Measurements from ENCODE around the gene PROP1. TPM values are rescaled to one million over a fixed set of nuclear protein-coding genes. Genes with fewer than 3 reads are reported as not detected.
"Not testable (repeated sequence)": the region's sequence is repeated elsewhere in the genome, so short reads cannot be mapped to it uniquely, and the experiment has no call there.

PROP1 gene
- total RNA-seq, result not detected

GRCh38 chr5:177995691-177996595 lies at the start of gene PROP1:
Gene PROP1, minus strand, starts transcription at chr5:177996242. Its CDS starts 309 bp downstream, at chr5:177995933.
- H3K27me3 ChIP-seq, result no peaks in the 10 kb centered on the region
- intact Hi-C loops (cut with DNase I), result no loop called here

GRCh38 chr5:178019379-178020030 lies 23.5 kb upstream of the PROP1 start:
- DNase-seq; H3K27me3 ChIP-seq; H3K27ac ChIP-seq; H3K36me3 ChIP-seq; H3K9ac ChIP-seq (ENCODE audit: low read depth in 2 of 2, low read length in 2 of 2); H3K9me3 ChIP-seq; H3K4me3 ChIP-seq; H3K4me1 ChIP-seq; intact Hi-C loops (cut with DNase I): not testable (repeated sequence)

More at GRCh38 chr5:177995691-177996595, at the start of gene PROP1:
- H3K4me1 ChIP-seq, result no peaks in the 10 kb centered on the region
- H3K36me3 ChIP-seq, result no peaks in the 10 kb centered on the region
- H3K27ac ChIP-seq, result no peak within 1 kb of the TSS
- H3K9ac ChIP-seq (ENCODE audit: low read depth in 2 of 2, low read length in 2 of 2), result no peak within 1 kb of the TSS
- no peak for TF ChIP-seq CTCF (IDR thresholded peaks at IDR 0.05)
- H3K4me3 ChIP-seq, result no peak within 1 kb of the TSS
- DNase-seq, result no peak
- H3K9me3 ChIP-seq, result no peaks in the 10 kb centered on the region

GRCh38 chr5:178012758-178013157 lies 16.7 kb upstream of the PROP1 start:
- H3K4me3 ChIP-seq; H3K36me3 ChIP-seq; H3K4me1 ChIP-seq; intact Hi-C loops (cut with DNase I); DNase-seq; H3K9me3 ChIP-seq; H3K27ac ChIP-seq; H3K9ac ChIP-seq (ENCODE audit: low read depth in 2 of 2, low read length in 2 of 2); H3K27me3 ChIP-seq: not testable (repeated sequence)

- H3K27me3 ChIP-seq; DNase-seq; H3K9ac ChIP-seq (ENCODE audit: low read depth in 2 of 2, low read length in 2 of 2); H3K4me1 ChIP-seq; intact Hi-C loops (cut with DNase I); H3K27ac ChIP-seq; H3K36me3 ChIP-seq; H3K9me3 ChIP-seq; H3K4me3 ChIP-seq: not testable (repeated sequence)
Observed at GRCh38 chr5:178011816-178012554, 15.9 kb upstream of the PROP1 start.

GRCh38 chr5:178007272-178007671 lies 11.2 kb upstream of the PROP1 start:
- not testable (repeated sequence) for H3K4me3 ChIP-seq, DNase-seq

GRCh38 chr5:178006536-178007231 lies 10.6 kb upstream of the PROP1 start:
- intact Hi-C loops (cut with DNase I); H3K36me3 ChIP-seq; H3K27ac ChIP-seq; H3K4me1 ChIP-seq; H3K9ac ChIP-seq (ENCODE audit: low read depth in 2 of 2, low read length in 2 of 2); H3K9me3 ChIP-seq; DNase-seq; H3K27me3 ChIP-seq: not testable (repeated sequence)
- peak overlapping the region; percentile 33 for H3K4me3 ChIP-seq

More at GRCh38 chr5:178007272-178007671, 11.2 kb upstream of the PROP1 start:
- H3K9ac ChIP-seq (ENCODE audit: low read depth in 2 of 2, low read length in 2 of 2); H3K27ac ChIP-seq; intact Hi-C loops (cut with DNase I); H3K27me3 ChIP-seq; H3K4me1 ChIP-seq; H3K9me3 ChIP-seq; H3K36me3 ChIP-seq: not testable (repeated sequence)

GRCh38 chr5:178006181-178006535 lies 10.1 kb upstream of the PROP1 start:
- DNase-seq; H3K4me1 ChIP-seq; H3K9ac ChIP-seq (ENCODE audit: low read depth in 2 of 2, low read length in 2 of 2); intact Hi-C loops (cut with DNase I); H3K27ac ChIP-seq; H3K9me3 ChIP-seq; H3K4me3 ChIP-seq; H3K27me3 ChIP-seq; H3K36me3 ChIP-seq: not testable (repeated sequence)

GRCh38 chr5:177997846-177998245 lies 1.8 kb upstream of the PROP1 start:
- no peaks in the 10 kb centered on the region for H3K36me3 ChIP-seq
- intact Hi-C loops (cut with DNase I), result no loop called here
- no peaks in the 10 kb centered on the region for H3K27me3 ChIP-seq
- no peak overlapping the region for H3K9ac ChIP-seq (ENCODE audit: low read depth in 2 of 2, low read length in 2 of 2)
- no peak for TF ChIP-seq CTCF (IDR thresholded peaks at IDR 0.05)
- no peaks in the 10 kb centered on the region for H3K9me3 ChIP-seq
- no peaks in the 10 kb centered on the region for H3K4me1 ChIP-seq
- H3K27ac ChIP-seq, result no peak overlapping the region
- no peak for DNase-seq
- H3K4me3 ChIP-seq, result no peak overlapping the region

Data from colonic mucosa (tissue), 4 donors.